Stomach smooth muscle (tissue), 2 donors: ENCODE data around the gene KRT8.

Source experiments
- H3K27ac ChIP-seq: one replicate; pipeline ENCODE4 v1.7.0; 2013; ENCODE audit warnings: mild to moderate bottlenecking, low read length, inconsistent platforms
- H3K27me3 ChIP-seq, 2 donors: one replicate each; pipeline ENCODE4 v1.7.0; 2013; ENCODE audit warnings: low read length in 2 of 2; ENCODE audit not compliant: insufficient read depth in 2 of 2, control insufficient read depth in 1 of 2
- H3K36me3 ChIP-seq, 2 donors: one replicate each; pipeline ENCODE4 v1.7.0; 2013; ENCODE audit warnings: low read length in 2 of 2; ENCODE audit not compliant: control insufficient read depth in 2 of 2, insufficient read depth in 2 of 2
- H3K4me1 ChIP-seq: one replicate; pipeline ENCODE4 v1.7.0; 2013; ENCODE audit warnings: low read length; ENCODE audit not compliant: control insufficient read depth, insufficient read depth
- H3K4me3 ChIP-seq, 2 donors: one replicate each; pipeline ENCODE4 v1.7.0; 2013; ENCODE audit warnings: low read length in 2 of 2
- H3K9ac ChIP-seq, 2 donors: one replicate each; pipeline ENCODE4 v1.7.0; 2013; ENCODE audit warnings: low read length in 2 of 2, mild to moderate bottlenecking in 1 of 2
- H3K9me3 ChIP-seq, 2 donors: one replicate each; pipeline ENCODE4 v1.7.0; 2013; ENCODE audit warnings: low read length in 2 of 2; ENCODE audit not compliant: control insufficient read depth in 2 of 2
- donor health status: healthy.
- donor health status: Pancreatic carcinoma.

The KRT8 gene

DNA sequence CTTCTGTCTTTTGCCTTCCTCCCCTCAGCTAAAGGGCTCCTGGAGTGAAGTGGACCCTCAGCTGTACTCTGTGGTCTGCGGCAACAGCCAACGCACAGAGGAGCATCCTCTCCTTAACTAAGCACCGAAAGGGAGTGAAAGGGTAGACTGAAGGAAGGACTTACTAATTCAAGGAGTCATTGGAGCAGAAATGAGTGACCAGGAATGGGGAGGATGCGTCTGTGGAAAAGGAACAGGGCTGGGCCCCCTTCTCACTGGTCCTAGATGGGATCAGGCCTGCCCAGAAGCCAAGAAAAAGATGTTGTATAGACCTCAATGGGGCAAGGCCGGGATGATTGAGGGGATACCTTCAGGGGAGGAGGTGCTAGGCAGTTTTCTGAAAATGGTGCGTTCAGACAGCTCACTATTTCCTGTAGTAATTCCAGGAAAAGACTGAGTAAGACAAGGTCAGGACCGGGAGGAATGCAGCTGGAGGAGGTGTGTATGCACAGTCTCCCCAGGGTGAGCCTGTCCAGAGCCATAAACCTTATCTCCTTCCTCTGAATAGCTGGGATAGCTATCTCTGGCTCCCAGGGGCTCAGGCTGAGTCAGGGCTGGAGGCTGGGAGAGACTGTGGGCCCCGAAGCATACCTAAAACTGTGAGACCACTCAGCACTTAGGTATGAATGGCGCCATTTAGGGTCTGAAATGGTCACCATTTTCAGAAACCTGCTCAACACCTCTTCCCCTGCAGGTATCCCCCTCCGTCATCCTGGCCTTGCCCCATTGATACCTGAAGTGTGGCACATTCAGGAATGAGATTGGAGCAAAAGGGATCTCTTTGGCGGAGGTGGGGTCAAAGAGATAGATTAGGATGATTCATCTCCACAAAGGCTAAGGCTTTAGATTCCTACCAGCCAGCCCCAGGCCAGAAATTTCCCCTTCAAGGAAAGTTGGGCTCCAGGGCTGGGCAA lies 20.2 kb upstream of the KRT8 start:
- no peaks in the 10 kb centered on the region for H3K9me3 ChIP-seq
- peaks cover 13% of the 10 kb centered on the region for H3K4me1 ChIP-seq
- no peaks in the 10 kb centered on the region for H3K36me3 ChIP-seq
- H3K27me3 ChIP-seq = no peaks in the 10 kb centered on the region
- no peak overlapping the region for H3K27ac ChIP-seq
- H3K4me3 ChIP-seq = no peak overlapping the region
- no peak overlapping the region for H3K9ac ChIP-seq

DNA sequence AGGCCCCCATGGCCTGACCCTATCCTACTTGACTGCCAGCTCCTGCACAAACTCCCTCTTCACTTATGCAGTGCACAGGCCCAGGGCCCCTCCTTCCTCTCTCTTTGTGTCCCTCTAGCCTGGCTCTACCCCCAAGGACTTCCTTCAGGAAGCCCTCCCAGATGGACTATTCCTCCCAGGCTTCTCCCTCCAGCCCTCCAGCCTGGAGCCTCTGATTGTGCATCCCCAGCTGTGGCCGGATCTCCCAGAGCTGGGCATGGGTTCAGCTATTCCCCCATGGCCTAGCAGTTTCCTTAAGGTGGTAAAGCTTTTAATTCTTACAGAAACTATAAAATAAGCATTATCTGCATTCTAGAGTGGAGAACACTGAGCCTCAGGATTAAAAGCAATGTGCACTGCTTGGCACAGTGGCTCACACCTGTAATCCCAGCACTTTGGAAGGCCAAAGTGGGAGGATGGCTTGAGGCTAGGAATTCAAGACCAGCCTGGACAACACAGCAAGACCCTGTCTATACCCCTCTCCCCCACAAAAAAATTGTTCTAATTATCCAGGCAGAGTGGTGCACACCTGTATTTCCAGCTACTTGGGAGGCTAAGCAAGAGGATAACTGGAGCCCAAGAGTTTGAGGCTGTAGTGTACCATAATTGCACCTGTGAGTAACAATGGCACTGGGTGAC lies 16.8 kb upstream of the KRT8 start:
- no peaks in the 10 kb centered on the region for H3K36me3 ChIP-seq
- H3K9me3 ChIP-seq = no peaks in the 10 kb centered on the region
- H3K27ac ChIP-seq = no peak overlapping the region
- H3K9ac ChIP-seq = no peak overlapping the region
- no peak overlapping the region for H3K4me3 ChIP-seq
- no peaks in the 10 kb centered on the region for H3K27me3 ChIP-seq
- H3K4me1 ChIP-seq = peaks cover 5% of the 10 kb centered on the region

DNA sequence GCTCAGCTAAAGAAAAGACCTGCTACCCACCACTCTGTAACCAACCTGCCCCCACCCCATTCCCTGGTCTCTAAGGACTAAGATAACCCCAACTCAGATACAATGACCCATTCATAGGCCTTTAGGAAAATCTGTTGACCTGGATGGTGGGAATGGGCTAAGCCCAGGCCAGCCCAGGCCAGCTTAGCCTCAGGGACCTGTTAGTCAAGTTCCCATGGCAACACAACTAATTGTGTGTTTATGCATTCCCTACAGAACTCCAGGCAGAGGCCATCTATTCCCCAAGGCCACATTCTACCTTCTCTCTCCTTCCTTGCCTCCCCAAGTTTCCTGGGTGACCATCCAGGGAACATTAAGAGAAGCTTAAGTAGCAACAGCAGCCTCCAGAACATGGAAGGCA lies 16.1 kb upstream of the KRT8 start:
- Histone ChIP-seq H3K27me3 (no peaks in the 10 kb centered on the region), H3K4me1 (peaks cover 5% of the 10 kb centered on the region), H3K36me3 (no peaks in the 10 kb centered on the region), H3K9ac (no peak overlapping the region), H3K9me3 (no peaks in the 10 kb centered on the region), H3K27ac (no peak overlapping the region), H3K4me3 (no peak overlapping the region)

GRCh38 chr12:52918784-52919183 lies 13.9 kb upstream of the KRT8 start:
- Histone ChIP-seq H3K36me3 (no peaks in the 10 kb centered on the region), H3K9me3 (no peaks in the 10 kb centered on the region), H3K27me3 (no peaks in the 10 kb centered on the region), H3K9ac (no peak overlapping the region), H3K27ac (no peak overlapping the region), H3K4me1 (no peaks in the 10 kb centered on the region), H3K4me3 (no peak overlapping the region)

GRCh38 chr12:52918351-52918750 lies 13.5 kb upstream of the KRT8 start:
- Histone ChIP-seq H3K9me3 (no peaks in the 10 kb centered on the region), H3K27ac (no peak overlapping the region), H3K4me3 (no peak overlapping the region), H3K4me1 (no peaks in the 10 kb centered on the region), H3K9ac (no peak overlapping the region), H3K36me3 (no peaks in the 10 kb centered on the region), H3K27me3 (no peaks in the 10 kb centered on the region)

DNA sequence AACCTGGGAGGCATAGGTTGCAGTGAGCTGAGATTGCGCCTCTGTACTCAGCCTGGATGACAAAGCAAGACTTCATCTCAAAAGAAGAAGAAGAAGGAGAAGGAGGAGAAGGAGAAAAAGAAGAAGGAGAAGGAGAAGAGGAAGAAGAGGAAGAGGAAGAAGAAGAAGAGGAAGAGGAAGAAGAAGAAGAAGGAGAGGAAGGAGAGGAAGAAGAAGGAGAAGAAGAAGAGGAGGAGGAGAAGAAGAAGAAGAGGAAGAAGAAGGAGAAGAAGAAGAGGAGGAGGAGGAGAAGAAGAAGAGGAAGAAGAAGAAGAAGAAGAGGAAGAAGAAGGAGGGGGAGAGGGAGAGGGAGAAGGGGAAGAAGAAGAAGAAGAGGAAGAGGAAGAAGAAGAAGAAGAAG lies 12.9 kb upstream of the KRT8 start:
- Histone ChIP-seq H3K27ac (no peak overlapping the region), H3K4me1 (no peaks in the 10 kb centered on the region), H3K9ac (no peak overlapping the region), H3K27me3 (no peaks in the 10 kb centered on the region), H3K4me3 (no peak overlapping the region), H3K36me3 (no peaks in the 10 kb centered on the region), H3K9me3 (no peaks in the 10 kb centered on the region)

DNA sequence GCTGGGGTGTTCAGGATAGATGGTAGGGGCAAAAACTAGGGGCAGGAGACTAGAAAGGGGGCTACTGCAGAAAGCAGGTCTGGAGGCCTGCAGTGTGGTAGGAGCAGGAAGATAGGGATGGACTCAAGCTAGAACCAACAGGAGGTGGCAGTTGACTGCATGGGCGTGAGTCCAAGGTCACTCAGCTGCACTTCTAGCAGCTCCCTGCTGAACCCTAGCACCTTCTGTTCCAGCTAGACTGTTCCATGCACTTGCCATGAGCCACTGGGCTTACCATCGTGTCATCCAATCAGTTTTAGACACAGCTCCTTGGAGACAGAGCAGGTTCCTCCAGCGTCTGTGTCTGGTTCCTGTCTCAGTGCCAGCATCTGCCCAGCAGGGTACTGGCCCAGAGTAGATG lies 11.3 kb upstream of the KRT8 start:
- Histone ChIP-seq H3K27ac (no peak overlapping the region), H3K27me3 (no peaks in the 10 kb centered on the region), H3K9ac (no peak overlapping the region), H3K4me3 (no peak overlapping the region), H3K4me1 (no peaks in the 10 kb centered on the region), H3K9me3 (no peaks in the 10 kb centered on the region), H3K36me3 (no peaks in the 10 kb centered on the region)

GRCh38 chr12:52915637-52916036 lies 10.8 kb upstream of the KRT8 start:
- H3K27ac ChIP-seq = no peak overlapping the region
- H3K36me3 ChIP-seq = no peaks in the 10 kb centered on the region
- H3K9me3 ChIP-seq = no peaks in the 10 kb centered on the region
- no peaks in the 10 kb centered on the region for H3K27me3 ChIP-seq
- no peak overlapping the region for H3K9ac ChIP-seq
- H3K4me1 ChIP-seq = no peaks in the 10 kb centered on the region
- no peak overlapping the region for H3K4me3 ChIP-seq

- Histone ChIP-seq H3K36me3 (no peaks in the 10 kb centered on the region), H3K4me1 (no peaks in the 10 kb centered on the region), H3K4me3 (no peak overlapping the region), H3K27me3 (no peaks in the 10 kb centered on the region), H3K9me3 (no peaks in the 10 kb centered on the region), H3K9ac (no peak overlapping the region), H3K27ac (no peak overlapping the region)
Observed at GRCh38 chr12:52914576-52915121, 9.8 kb upstream of the KRT8 start.

DNA sequence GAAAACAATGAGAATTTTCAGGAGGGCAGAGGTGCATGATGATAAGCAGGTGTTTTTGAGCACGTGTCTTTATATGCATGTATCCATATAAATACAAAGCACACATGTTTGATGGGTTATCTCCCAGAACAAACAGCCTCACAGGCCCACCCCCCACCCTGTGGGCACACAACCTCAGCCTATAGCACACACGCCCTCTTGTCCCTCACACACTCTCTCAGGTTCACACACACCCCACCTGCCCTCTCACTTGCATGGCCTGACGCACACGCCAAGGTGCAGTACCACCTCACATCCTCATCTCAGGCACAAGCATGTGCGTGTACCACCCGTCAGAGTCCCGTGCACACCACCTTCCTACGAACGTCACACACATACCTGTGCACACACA lies 8.6 kb upstream of the KRT8 start:
- no peak overlapping the region for H3K4me3 ChIP-seq
- H3K27me3 ChIP-seq = no peaks in the 10 kb centered on the region
- no peaks in the 10 kb centered on the region for H3K36me3 ChIP-seq
- no peak overlapping the region for H3K9ac ChIP-seq
- H3K27ac ChIP-seq = no peak overlapping the region
- H3K9me3 ChIP-seq = no peaks in the 10 kb centered on the region
- H3K4me1 ChIP-seq = no peaks in the 10 kb centered on the region
